Measurements from ENCODE around the gene SLC35F6.

Gene SLC35F6, protein sequence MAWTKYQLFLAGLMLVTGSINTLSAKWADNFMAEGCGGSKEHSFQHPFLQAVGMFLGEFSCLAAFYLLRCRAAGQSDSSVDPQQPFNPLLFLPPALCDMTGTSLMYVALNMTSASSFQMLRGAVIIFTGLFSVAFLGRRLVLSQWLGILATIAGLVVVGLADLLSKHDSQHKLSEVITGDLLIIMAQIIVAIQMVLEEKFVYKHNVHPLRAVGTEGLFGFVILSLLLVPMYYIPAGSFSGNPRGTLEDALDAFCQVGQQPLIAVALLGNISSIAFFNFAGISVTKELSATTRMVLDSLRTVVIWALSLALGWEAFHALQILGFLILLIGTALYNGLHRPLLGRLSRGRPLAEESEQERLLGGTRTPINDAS

DNA sequence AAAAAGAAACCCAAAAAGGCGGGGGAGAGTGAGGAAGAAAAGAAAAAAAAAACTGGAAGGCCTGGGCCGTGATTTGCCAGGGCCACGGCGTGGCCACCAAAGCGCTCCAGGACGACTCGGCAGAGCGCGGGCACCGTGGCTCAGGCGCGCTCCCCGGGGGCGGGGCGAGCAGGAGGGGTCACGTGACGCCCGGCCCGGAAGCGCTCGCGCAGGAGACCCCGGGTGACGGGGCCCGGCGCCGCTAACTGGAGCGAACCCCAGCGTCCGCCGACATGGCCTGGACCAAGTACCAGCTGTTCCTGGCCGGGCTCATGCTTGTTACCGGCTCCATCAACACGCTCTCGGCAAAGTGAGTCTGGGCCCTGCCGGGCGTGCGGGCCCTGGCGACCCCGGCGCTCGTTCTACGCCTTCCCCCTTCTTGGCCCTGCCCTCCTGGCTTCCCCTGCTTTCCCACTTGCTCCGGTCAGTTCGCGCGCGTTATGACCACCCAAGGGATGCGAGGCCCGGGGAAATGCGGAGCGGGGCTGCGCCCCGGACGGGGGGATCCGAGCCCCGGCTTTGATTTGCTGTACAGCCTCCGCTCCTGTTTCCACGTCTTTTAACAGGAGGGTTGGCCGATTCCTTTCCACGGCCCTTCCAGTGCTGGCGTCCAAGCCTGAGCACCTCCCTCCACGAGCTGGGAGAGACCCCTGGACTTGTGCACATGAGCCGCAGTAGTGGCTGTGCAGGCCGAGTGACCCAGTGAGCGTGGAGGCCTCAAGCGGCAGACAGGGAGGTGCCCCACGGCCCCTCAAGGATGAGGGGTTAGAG, at the start of gene SLC35F6:
SLC35F6 (plus strand) TSS at position 207 of the 810 bp plus-strand sequence; CDS start at position 273, 66 bp downstream.
- peak; percentile 82 for DNase-seq

DNA sequence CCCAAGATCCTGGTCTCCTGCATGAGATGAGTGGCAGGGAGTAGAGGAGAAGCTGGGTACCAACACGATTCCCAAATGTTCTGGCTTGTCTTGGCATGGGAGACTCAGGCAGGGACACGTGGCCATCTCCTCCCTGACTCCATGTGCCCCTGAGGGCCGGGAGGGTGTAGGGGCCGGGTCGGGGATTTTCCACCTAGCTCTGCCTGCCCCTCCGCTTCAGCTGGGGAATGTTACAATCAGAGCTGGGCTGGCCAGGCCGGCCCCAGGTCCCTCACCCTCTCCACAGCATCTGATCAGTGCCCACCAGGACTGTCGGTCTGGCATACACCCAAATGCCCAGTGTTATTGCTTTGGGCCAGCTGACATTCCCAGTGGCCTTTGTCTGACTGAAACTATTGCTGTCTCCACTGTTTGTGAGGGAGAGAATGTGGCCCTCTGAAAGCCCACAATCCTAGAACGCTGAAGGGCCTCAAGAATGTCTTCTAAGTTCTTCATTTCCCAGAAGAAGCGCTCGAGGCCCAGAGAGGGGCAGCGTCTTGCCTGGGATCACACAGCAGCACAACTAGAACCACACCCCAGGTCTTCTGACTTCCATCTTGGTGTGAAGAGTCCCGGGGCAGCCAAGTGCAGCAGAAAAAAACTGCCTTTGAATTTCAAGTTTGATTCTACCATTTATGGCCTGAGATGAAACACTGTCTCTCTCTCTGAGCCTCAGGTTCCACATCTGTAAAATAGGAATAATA, 48.4 kb upstream of the SLC35F6 start:
- DNase-seq, result no peak

DNA sequence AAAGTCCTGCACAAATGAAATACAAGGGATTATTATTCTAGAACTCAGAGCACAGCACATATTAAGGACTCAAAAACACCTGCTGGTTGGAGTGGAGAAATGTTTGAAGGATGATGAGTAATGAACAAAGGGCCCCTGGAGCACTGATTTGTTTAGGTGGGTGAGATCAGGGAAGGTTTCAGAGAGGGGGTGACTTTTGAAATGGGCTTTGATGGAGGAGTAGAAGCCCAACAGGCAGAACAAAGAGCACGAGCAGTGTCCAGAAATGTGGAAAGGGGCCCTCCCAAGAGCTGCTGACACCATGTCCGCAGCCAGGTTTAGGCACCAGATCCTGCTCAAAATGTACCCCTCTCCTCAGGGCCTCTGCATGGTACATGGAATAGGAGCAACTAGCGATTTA, 47.7 kb upstream of the SLC35F6 start:
- DNase-seq, result no peak

DNA sequence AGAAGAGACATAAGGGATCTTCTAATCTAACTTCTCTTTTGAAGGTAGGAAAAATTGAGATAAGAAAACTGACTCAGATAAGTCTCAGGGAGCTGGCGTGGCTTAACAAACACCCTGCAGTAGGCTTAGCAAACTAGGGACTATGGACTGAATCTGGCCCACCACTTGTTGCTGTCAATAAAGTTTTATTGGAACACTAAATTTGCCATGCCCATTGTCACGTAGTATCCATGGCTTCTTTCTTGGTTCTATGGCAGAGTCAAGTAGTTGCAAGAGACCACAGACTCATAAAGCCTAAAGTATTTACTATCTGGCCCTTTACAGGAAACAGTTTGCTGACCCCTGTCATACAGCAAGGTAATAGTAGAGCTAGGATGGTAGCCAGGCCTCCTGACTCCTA, 47.3 kb upstream of the SLC35F6 start:
- DNase-seq, result no peak

DNA sequence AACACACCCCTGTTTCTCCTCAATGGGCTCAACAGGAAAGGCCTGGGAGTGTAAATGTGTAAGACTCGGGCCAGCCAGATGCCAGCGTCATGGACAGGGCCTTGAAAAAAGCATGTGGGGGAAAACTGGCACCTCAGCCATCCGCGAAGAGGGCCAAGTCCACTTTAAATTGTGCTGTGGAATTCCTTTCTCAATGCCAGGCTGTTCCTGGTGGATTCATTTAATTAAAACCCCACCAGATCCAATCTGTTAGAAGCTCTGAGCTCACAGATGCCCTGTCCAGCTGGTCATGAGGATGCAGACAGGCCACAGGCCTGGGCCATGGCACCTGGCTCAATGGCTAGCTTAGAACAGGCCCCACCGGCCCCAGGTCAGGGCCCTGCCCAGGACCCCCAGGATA, 46.7 kb upstream of the SLC35F6 start:
- DNase-seq, result no peak

DNA sequence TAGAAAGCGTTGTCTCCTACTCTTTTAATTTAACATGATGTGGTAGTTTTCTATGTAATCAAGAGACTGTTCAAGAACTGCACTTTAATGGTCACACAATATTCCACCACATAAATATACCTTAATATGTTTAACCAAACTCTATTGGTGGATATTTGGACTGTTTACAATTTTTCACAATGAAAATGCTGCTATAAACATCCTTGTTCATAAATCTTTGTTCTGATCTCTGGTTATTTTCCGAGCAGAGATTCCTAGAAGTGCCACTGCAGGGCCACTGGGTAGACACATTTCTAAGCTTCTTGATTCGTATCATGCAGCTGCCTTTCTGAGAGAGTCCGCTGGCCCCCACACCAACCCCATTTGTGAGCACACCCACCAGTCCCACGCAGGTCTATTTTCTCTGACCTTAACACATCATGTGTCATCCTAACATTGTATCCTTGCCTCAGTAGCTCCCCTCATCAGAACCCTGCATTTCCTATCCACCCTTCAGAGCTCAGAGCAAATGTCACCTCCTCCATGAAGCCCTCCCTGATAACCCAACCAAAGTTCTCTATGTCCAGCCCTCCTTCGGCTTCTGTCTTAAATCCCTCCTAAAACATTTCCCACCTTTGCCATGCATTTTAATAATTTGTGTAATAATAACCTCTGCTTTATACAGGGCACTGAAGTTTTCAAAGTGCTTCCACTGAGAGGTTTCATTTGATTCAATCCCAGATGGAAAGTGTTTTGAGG, 45.0 kb upstream of the SLC35F6 start:
- no peak for DNase-seq

DNA sequence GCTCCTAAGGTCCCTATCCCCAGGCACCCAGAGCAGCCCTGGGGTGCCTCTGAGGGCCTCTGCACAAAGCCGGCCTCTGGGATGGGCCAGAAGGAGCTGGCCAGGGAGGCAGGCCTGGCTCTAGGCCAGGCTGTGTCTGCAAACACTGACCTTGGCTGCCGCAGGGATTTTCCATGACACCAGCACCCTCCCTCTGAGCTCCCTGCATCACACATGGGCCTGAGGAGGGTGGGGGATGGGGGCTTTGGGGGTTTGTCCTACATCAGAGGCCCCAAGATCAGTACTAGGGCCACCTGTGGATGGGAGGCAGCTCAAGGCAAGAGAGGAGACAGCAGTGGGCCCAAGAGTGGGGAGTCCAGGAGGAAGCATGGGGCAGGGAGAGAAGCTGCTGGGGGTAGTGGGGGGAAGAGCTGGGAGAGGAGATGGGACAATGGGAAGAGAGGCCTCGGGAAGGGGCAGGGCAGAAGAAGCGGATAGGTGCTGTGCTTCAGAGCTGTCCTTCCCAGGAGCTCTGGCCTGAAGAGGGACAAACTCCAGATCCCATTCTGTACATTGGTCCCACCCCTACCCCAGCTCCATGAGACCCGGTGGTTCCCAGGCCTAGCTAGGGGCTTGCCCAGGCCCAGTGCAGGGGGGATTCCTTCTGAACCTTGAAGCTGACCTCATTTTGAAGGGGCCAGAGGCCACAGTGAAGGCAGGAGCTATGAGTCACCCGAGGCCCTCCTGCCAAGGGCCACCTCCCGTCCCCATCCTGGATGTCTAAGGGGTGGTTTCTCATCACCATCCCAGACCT, 43.6 kb upstream of the SLC35F6 start:
- no peak for DNase-seq

DNA sequence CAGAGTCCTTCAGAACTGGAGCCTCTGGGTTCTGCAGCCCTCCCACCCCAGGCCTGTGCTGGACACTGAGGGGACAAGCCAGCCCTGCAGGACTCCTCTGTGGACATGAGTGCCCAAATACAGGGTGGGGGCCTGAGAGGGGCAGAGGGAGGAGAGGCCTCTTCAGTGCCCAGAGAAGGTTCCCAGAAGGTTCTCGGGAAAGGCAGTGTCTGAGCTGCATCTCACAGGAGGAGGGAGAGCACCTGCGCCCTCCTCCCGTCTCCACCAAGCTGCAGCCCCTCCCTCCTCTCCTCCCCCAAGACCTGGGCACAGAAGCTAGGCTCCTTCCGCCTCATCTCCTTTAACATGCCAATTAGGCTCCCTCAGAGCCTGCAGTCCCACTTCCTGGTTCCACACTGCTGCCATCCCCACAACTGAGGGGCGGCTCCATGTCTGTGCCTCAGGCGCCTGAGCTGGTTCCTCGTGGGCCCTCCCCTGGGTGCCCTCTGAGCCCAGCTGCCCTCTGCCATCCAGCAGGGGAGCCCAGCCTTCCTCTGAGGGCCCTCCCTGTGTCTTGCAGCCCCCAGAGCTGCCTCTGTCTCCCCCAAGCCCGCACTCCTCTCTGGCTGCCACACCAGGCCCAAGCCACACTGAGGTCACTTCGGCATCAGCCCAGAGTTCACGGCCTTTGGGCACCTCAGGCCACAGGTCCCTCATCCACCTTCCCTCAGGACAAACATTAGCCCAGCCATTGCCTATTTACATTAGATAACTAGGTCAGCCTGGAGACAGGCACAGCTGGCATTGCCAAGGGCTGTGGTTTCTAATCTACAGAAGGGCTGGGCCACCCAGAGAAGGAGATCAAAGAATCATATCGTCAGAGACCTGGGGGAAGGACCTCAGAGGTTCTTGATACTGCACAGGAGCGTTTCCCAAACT, 42.7 kb upstream of the SLC35F6 start:
- no peak for DNase-seq

DNA sequence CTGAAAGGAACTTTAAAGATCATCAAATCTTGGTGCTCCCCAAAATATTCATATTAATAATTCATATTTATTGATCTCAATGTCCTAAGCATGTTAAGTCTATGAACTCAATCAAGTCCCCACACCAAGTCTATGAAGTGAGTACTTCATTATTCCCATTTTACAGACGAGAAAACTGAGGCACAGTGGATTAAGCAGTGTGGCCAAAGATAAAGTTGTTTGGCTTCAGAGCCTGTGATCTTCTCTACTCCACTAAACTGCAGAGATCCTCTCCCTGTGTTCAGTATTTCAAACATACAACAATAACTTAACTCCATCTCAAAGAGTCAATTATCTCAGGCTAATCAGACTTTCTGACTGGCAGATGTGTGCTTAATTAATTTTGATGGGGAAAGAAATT, 41.8 kb upstream of the SLC35F6 start:
- DNase-seq, result no peak

DNA sequence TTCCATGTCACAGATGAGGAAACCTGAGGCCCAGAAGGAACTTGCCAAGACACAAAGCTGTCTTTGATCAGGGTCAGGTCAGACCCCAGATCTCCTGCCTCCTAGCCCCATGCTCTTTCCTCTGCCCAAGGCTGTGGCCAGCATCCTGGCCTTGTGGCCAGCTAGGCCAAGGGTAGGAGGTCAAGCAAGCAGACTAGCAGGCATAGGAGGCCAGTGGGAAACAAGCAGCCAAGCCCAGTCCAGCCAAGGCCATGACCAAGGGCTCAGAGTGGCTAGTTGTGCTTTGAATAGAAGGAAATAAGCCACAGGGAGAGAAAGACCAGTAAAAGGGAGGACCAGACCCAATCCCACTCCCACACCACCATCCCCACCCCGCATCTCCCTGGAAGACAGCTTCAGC, 41.2 kb upstream of the SLC35F6 start:
- no peak for DNase-seq

DNA sequence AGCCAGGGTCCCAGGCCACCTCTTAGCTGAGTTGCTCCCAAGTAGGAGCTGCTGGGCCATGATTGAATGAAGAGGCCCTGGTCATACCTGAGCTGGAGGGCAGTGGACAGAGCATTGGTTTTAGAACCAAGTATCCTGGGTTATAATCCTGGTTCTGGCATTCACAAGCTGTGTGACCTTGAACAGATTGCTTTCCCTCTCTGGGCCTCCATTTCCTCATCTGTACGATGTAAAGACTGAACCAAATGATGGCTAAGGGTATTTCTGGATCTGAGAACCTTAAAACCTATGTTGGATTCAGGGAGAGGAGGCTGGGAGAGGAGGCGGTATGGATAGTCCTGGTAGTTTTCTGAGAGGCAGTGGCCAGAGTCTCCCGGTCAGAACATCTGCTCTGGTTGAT, 40.6 kb upstream of the SLC35F6 start:
- no peak for DNase-seq

DNA sequence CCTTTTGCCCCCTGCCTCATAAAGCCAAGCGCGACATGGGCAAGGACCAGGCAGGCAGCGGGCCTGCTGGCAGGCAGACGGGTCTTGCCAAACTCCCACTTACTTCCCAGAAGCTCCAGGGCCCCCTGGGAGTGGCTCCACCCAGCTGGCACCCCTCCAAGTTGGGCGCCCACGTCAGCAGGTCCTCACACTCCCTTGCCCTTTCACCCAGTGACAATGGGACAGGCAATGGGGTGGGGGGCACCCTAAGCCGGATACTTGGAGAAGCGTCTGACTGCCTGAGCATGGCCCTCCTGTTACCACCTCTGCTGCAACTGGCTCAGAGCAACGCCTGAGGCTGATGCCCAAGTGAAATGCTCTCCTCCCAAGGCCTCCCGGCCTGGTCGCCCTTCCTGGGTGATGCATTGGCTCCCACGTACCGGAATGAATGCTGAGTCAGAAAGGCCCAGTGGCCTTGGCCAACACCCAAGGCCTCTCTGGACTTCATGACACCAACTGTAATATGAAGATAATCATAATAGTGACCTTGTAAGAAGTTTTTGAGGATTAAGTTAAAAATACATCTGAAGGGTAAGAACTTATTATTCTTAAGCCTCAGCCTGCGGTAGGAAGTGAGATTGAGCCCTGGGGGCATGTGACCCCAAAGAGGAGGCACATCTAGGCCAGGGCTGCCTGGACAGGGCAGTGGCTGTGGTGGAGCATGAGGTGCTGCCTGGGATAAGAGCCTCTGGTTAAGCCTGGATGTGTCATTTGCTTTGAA, 39.9 kb upstream of the SLC35F6 start:
- DNase-seq, result no peak

DNA sequence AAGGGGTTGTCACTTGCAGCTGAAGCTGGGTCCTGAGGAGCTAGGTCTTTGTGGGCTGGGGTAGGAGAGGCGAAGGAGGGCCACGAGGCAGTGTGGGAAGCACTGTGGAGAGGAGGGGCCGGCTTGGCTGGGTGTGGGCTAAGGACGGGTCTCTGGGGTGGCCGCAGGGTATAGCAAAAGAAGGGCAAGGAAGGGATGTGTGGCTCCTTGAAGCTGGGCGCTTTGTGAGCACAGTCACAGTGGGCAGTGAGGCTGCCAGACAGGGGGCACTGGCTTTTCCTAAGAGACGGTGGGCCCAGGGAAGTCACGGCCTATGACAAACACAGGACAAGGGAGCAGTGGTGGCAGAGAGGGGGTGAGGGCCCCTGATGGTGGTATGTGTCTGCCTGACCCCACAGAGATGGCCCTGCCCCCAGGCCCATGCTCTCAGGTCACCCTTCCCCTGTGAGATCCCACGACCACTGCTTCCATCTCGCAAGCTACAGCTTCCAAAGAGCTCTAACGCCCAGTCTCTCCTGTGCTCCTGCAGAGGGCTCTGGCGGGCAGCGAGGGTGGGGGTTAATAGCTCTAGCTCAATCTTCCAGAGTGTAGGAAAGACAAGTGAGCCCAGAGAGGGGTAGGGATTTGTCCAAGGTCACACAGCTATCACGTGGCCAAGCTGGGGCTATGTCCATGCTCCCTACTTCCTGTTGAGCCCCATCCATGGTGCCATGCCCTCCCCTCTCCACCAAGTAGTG, 39.1 kb upstream of the SLC35F6 start:
- no peak for DNase-seq

DNA sequence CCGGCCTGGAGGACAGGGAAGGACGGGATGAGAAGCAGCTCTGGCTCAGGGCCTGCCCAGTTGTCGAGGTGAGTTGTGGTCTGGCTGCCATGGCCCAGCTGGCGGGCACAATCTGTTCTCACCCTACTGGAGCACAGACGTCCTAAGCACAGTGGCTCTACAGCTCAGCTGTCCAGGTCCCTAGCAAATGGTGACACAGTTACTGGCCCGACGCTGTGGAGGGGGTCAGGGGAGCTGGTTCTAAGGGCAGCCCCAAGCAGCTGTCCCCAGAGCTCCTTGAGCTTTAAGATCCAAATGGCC, 38.6 kb upstream of the SLC35F6 start:
- no peak for DNase-seq

DNA sequence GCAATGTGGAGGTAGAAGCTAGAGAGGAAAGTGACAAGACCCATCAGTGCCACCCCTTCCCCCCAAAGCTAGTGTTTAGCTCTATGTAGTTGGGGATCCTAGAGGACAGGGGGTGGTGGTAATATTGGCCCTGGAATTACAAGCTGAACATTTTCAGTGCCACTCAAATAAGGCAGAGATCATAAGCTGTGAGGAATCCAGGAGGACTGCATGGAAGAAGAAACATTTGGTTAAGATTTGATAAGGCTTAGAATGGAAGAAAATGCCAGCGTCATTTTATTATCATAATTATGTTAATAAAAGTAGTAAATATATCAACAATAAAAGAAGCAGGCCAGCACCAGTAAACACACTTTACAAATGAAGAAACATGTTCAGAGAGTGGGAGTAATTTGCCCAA, 37.9 kb upstream of the SLC35F6 start:
- DNase-seq, result no peak

DNA sequence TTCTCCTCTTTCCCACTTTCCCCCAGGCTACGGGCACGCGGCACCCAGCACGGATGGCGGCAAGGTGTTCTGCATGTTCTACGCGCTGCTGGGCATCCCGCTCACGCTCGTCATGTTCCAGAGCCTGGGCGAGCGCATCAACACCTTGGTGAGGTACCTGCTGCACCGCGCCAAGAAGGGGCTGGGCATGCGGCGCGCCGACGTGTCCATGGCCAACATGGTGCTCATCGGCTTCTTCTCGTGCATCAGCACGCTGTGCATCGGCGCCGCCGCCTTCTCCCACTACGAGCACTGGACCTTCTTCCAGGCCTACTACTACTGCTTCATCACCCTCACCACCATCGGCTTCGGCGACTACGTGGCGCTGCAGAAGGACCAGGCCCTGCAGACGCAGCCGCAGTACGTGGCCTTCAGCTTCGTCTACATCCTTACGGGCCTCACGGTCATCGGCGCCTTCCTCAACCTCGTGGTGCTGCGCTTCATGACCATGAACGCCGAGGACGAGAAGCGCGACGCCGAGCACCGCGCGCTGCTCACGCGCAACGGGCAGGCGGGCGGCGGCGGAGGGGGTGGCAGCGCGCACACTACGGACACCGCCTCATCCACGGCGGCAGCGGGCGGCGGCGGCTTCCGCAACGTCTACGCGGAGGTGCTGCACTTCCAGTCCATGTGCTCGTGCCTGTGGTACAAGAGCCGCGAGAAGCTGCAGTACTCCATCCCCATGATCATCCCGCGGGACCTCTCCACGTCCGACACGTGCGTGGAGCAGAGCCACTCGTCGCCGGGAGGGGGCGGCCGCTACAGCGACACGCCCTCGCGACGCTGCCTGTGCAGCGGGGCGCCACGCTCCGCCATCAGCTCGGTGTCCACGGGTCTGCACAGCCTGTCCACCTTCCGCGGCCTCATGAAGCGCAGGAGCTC, 36.2 kb upstream of the SLC35F6 start:
- peak; percentile 9 for DNase-seq

DNA sequence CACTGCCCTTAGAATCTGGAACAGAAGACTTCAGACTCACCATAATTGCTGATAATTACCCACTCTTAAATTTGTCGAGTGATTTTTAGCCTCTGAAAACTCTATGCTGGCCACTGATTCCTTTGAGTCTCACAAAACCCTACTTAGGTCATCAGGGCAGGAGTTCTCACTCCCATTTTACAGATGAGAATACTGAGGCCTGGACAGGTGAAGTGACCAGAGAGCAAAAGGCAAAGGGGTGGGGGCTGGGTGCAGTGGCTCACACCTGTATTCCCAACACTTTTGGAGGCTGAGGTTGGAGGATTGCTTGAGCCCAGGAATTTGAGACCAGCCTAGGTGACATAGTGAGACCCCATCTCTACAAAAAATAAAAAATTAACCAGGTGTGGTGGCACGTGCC, 34.8 kb upstream of the SLC35F6 start:
- no peak for DNase-seq

DNA sequence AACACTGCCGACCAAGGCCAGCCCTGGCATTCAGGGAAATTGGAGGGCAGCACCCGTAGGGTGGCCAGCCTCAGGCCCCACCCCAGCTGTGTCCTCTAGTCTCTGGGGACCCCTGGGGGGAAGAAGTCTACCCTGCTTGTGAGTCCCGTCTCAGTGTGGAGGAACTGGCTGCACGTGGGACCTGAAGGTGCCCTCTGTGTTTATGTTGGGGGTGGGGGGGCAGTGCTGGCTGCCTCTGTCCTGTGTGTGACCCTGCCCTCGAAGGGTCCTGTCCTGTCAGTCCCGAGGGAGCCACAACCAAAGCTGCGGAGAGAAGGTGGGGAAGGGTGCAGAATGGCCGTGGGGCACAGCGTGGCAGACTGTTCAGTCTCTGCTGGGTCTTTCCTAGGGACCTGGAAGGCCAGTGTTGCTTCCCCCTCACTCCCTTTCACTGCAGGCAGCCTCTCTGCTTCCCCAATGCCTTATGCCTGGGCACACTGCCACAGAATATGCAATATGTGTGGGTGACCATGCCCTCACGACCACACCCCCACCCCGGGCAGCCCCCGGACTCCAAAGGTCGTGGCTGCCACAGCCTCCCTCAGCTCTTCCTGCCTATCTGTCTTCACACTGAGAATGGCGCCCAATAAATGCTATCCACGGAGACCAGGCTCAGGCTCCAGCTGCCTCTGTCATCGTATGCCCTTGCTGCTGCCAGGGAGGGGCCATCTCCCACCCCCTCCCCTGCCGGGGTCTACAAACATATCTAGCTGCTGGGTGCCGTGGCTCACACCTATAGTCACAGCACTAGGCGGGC, 33.3 kb upstream of the SLC35F6 start:
- no peak for DNase-seq
